Breast epithelium (tissue), 4 donors: ENCODE measurements around the gene DNAJB8. TPM values are rescaled to one million over a fixed set of nuclear protein-coding genes. Genes with fewer than 3 reads are reported as not detected.

Source experiments
- DNase-seq, 2 donors: peaks; one replicate each; pipeline ENCODE4 v3.0.0-alpha.2; 2019; ENCODE audit warnings: low spot score in 2 of 2
- H3K27ac ChIP-seq, 2 donors: fragments of 200-600 bp; sonication (generic) in 1 of 2; one replicate each; pipeline ENCODE4 v1.5.1; 2016 to 2019; ENCODE audit warnings: mild to moderate bottlenecking in 1 of 2
- H3K27me3 ChIP-seq, 2 donors: fragments of 200-600 bp; sonication (generic) in 1 of 2; one replicate each; pipeline versions ENCODE4 v1.5.1 to v1.6.0; 2017 to 2019; ENCODE audit warnings: control low read depth in 1 of 2, mild to moderate bottlenecking in 1 of 2
- H3K36me3 ChIP-seq: fragments of 200-600 bp; one replicate; pipeline ENCODE4 v1.5.1; 2019
- H3K4me1 ChIP-seq, 2 donors: fragments of 200-600 bp; sonication (generic); one replicate each; pipeline ENCODE4 v1.5.1; 2016 to 2019; ENCODE audit warnings: control low read depth in 1 of 2
- H3K4me3 ChIP-seq, 3 donors: fragments of 200-600 bp; sonication (generic); 1 replicate in 2 of 3; 2 replicates in 1 of 3; pipeline ENCODE4 v1.5.1; 2016 to 2019; ENCODE audit warnings: mild to moderate bottlenecking in 3 of 3, moderate library complexity in 2 of 3
- H3K9me3 ChIP-seq, 2 donors: fragments of 200-600 bp; sonication (generic) in 1 of 2; one replicate each; pipeline ENCODE4 v1.5.1; 2016 to 2019; ENCODE audit warnings: control low read depth in 1 of 2
- POLR2A ChIP-seq: fragments of 450-650 bp; IDR thresholded peaks from one replicate; pipeline ENCODE4 v1.6.1; 2016; ENCODE audit warnings: antibody characterized with exemption, mild to moderate bottlenecking, moderate library complexity
- POLR2AphosphoS5 ChIP-seq, 3 donors: sonication (generic); formaldehyde crosslinking; IDR thresholded peaks; one replicate each; pipeline ENCODE4 v1.6.1; 2017; ENCODE audit warnings: antibody characterized with exemption in 3 of 3
- intact Hi-C: fragments of 100-400 bp; cut with DNase I; formaldehyde crosslinking; loops from one replicate; pipeline ENCODE4 v1.15.1; 2023; ENCODE audit warnings: low total_unique reads
- total RNA-seq, 3 donors: library from RNA; depleted of rRNA; stranded (reverse); fragments of >200 nt; gene quantifications; one replicate each; pipeline ENCODE4 v1.1.0, GENCODE V29; 2016
- TF ChIP-seq, protein P1 (sequence below), 3 donors: fragments of 450-650 bp; IDR thresholded peaks; one replicate each; pipeline ENCODE4 v1.5.1; 2016 to 2017; ENCODE audit warnings: antibody characterized with exemption in 3 of 3, mild to moderate bottlenecking in 3 of 3, moderate library complexity in 3 of 3

DNAJB8 gene
- total RNA-seq, 3 donors from 2014 or later, result not detected

DNA sequence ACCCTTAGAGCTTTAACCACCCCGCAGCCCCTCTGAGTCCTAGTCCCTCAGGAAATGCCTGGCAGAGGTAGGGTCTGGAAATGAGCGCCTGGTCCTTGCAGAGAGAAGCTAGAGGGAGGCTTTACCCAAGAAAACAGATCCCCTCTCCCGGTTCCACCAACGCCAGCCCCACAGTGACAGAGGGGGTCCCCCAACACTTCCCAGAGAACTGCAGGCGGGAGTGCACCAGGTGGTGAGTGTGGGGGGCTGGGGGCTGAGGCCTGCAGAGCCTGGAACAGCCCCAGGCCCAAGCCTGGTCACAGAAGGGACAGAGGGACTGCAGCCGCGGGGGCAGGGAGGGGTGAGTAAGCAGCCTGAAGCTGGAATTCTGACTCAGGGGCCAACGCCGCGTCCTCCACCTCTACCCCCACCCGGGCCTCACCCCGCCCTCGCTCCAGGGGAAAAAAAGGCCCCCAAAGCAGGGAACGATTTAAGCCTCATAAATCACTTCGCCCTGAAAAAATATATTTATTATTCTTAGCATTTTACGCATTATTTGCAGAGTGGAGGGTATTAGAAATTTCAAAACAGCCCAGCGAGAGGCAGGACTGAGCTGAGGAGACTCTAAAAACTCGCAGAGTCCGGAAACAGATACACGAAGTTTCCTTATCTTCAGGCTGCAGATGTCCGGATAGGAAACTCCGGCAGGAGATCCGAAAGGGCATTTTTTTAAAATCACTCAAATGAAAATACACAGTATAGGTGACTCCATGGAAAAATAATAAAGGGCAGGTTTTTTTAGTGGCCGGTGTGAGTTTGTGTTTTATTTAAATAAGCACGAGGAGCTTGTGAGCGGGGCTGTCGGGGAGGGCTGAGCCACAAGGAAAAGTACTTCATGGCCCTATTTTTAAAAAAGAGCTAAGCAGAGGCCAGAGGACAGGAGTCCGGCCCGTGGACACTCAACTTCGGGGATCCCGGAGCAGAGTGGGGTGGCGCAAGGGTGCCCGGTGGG lies 16.3 kb upstream of the DNAJB8 start:
- H3K9me3 ChIP-seq, result no peaks in the 10 kb centered on the region
- H3K4me1 ChIP-seq, result peaks cover 3 to 4% of the 10 kb centered on the region in 2 donors
- H3K4me3 ChIP-seq, result peak overlapping the region in 2 of 3 donors; percentile 7 to 34
- H3K36me3 ChIP-seq, result no peaks in the 10 kb centered on the region
- intact Hi-C loops, result loop anchor here (10.0 kb wide), 1 partner anchor 398 kb away; no protein-coding TSS in a partner anchor
- peaks cover 10 to 87% of the 10 kb centered on the region in 2 donors for H3K27me3 ChIP-seq
- no peak for DNase-seq
- peak overlapping the region in 1 of 2 donors; percentile 33 for H3K27ac ChIP-seq
- TF ChIP-seq, protein P1, sequence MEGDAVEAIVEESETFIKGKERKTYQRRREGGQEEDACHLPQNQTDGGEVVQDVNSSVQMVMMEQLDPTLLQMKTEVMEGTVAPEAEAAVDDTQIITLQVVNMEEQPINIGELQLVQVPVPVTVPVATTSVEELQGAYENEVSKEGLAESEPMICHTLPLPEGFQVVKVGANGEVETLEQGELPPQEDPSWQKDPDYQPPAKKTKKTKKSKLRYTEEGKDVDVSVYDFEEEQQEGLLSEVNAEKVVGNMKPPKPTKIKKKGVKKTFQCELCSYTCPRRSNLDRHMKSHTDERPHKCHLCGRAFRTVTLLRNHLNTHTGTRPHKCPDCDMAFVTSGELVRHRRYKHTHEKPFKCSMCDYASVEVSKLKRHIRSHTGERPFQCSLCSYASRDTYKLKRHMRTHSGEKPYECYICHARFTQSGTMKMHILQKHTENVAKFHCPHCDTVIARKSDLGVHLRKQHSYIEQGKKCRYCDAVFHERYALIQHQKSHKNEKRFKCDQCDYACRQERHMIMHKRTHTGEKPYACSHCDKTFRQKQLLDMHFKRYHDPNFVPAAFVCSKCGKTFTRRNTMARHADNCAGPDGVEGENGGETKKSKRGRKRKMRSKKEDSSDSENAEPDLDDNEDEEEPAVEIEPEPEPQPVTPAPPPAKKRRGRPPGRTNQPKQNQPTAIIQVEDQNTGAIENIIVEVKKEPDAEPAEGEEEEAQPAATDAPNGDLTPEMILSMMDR (IDR thresholded peaks at IDR 0.05), result no peak
- no peak for TF ChIP-seq POLR2A
- TF ChIP-seq POLR2AphosphoS5 (IDR thresholded peaks at IDR 0.05), result peak in 1 of 3 donors; percentile 37

GRCh38 chr3:128482175-128482574 lies 15.5 kb upstream of the DNAJB8 start:
- intact Hi-C loops, result loop anchor here (10.0 kb wide), 1 partner anchor 397 kb away; no protein-coding TSS in a partner anchor
- no peak overlapping the region for H3K4me3 ChIP-seq
- TF ChIP-seq, protein P1 (IDR thresholded peaks at IDR 0.05), result no peak
- TF ChIP-seq POLR2A (no peak), POLR2AphosphoS5 (IDR thresholded peaks at IDR 0.05) (no peak)
- no peaks in the 10 kb centered on the region for H3K36me3 ChIP-seq
- DNase-seq, result no peak
- H3K9me3 ChIP-seq, result no peaks in the 10 kb centered on the region
- H3K4me1 ChIP-seq, result peaks cover 3 to 4% of the 10 kb centered on the region in 2 donors
- no peak overlapping the region for H3K27ac ChIP-seq
- peaks cover 10 to 79% of the 10 kb centered on the region in 2 donors for H3K27me3 ChIP-seq

DNA sequence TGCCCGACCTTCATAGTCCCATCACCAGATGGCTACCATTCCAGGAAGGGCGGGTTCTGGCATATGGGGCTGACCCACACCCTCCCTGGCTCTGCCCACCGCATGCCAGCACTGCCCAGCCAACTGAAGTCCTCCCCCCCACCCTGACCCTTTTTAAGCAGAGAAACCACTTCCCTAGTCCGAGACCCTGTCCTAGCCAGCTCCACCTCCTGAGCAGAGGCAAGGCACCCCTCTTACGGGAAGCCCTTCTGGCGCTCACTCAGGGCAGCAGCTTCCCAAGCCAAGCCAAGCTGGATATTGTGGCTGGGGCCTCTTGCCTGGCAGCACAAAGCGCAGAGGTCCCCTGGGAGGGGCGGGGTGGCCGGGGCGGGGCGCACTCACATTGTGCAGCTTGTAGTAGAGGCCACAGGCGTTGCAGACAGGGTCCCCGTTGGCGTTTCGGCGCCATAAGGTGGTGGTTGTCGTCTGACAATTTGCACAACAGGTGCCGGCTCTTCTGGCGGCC lies 14.8 kb upstream of the DNAJB8 start:
- no peaks in the 10 kb centered on the region for H3K9me3 ChIP-seq
- H3K36me3 ChIP-seq, result no peaks in the 10 kb centered on the region
- intact Hi-C loops, result loop anchor here (10.0 kb wide), 1 partner anchor 397 kb away; no protein-coding TSS in a partner anchor
- TF ChIP-seq POLR2AphosphoS5 (IDR thresholded peaks at IDR 0.05), result no peak
- TF ChIP-seq, protein P1 (IDR thresholded peaks at IDR 0.05), result no peak
- no peak for TF ChIP-seq POLR2A
- no peak overlapping the region for H3K4me3 ChIP-seq
- no peak for DNase-seq
- H3K27ac ChIP-seq, result peak overlapping the region in 1 of 2 donors; percentile 30
- peaks cover 5 to 73% of the 10 kb centered on the region in 2 donors for H3K27me3 ChIP-seq
- H3K4me1 ChIP-seq, result peaks cover 0 to under 1% of the 10 kb centered on the region in 2 donors

DNA sequence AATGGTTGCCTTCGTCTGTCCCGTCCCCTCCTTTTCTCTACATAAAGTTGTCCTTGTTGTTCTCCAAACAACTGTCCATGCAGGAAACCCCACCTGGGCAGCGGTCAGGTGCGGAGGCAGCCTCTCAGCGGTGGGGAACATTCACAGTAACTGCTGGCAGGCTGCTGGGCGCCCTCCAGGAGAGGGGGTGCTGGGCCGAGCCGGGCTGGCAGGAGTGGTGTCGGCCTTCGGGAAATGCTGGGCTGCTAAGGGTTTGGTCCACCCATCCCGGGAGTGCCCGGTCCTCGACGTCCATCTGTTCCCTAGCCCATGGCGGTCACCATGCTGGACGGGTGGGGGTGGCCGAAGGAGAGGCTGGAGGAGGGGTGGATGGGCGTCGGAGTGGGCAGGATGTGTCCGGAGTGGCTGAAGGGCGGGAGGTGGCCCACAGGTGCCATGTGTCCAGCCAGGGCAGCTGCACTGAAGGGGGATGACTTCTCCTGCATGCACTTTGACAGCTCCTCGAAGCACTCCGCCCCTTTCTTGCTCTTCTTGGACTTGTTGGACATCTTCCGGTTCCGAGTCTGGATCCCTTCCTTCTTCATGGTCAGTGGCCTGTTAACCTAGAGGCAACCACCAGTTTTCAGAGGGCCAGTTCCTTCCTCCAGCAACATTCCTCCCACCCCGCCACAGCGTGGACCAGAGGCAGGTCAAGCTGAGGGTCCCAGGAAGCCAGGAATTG lies 14.2 kb upstream of the DNAJB8 start:
- Histone ChIP-seq H3K4me1 (no peaks in the 10 kb centered on the region), H3K36me3 (no peaks in the 10 kb centered on the region), H3K4me3 (no peak overlapping the region), H3K27ac (peak overlapping the region in 1 of 2 donors; percentile 30), H3K27me3 (peaks cover 3 to 66% of the 10 kb centered on the region in 2 donors), H3K9me3 (no peaks in the 10 kb centered on the region)
- intact Hi-C loops, result loop anchor here (10.0 kb wide), 1 partner anchor 396 kb away; no protein-coding TSS in a partner anchor
- TF ChIP-seq POLR2AphosphoS5 (IDR thresholded peaks at IDR 0.05) (no peak), POLR2A (no peak)
- TF ChIP-seq, protein P1 (IDR thresholded peaks at IDR 0.05), result no peak
- no peak for DNase-seq
